Measurements from ENCODE around the gene ITGB6.

DNA sequence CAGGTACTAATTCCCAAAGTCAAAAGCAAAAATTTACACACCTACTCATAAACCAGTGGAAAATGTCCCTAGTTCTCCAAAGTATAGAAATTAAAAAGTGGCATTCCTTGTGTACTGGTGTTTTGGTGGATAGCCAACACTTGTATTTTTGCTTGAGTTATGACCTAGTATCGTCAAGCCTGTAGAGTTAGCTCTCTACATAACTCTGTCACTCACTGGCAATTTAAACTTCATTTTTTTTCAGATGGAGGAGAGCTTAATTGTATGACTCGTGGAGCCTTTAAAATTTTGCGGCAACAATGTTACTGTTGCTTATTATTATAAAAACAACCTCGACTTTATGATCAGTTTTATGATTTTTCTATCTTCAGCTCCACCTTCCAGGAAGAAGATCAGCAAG is 58.7 kb downstream of the ITGB6 start:
- TF ChIP-seq, protein P1, sequence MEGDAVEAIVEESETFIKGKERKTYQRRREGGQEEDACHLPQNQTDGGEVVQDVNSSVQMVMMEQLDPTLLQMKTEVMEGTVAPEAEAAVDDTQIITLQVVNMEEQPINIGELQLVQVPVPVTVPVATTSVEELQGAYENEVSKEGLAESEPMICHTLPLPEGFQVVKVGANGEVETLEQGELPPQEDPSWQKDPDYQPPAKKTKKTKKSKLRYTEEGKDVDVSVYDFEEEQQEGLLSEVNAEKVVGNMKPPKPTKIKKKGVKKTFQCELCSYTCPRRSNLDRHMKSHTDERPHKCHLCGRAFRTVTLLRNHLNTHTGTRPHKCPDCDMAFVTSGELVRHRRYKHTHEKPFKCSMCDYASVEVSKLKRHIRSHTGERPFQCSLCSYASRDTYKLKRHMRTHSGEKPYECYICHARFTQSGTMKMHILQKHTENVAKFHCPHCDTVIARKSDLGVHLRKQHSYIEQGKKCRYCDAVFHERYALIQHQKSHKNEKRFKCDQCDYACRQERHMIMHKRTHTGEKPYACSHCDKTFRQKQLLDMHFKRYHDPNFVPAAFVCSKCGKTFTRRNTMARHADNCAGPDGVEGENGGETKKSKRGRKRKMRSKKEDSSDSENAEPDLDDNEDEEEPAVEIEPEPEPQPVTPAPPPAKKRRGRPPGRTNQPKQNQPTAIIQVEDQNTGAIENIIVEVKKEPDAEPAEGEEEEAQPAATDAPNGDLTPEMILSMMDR (IDR thresholded peaks at IDR 0.05) = no peak
- TF ChIP-seq FOXJ3 (CRISPR knock-in tag; IDR thresholded peaks at IDR 0.05; ENCODE audit: borderline replicate concordance) = no peak
- TF ChIP-seq, protein P2, sequence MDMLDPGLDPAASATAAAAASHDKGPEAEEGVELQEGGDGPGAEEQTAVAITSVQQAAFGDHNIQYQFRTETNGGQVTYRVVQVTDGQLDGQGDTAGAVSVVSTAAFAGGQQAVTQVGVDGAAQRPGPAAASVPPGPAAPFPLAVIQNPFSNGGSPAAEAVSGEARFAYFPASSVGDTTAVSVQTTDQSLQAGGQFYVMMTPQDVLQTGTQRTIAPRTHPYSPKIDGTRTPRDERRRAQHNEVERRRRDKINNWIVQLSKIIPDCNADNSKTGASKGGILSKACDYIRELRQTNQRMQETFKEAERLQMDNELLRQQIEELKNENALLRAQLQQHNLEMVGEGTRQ (CRISPR knock-in tag; IDR thresholded peaks at IDR 0.05) = no peak
- no peak for TF ChIP-seq CREB1 (CRISPR knock-in tag; IDR thresholded peaks at IDR 0.05)
- TF ChIP-seq SMAD3 (CRISPR knock-in tag; IDR thresholded peaks at IDR 0.05; ENCODE audit: borderline replicate concordance) = no peak
- TF ChIP-seq, protein P3, sequence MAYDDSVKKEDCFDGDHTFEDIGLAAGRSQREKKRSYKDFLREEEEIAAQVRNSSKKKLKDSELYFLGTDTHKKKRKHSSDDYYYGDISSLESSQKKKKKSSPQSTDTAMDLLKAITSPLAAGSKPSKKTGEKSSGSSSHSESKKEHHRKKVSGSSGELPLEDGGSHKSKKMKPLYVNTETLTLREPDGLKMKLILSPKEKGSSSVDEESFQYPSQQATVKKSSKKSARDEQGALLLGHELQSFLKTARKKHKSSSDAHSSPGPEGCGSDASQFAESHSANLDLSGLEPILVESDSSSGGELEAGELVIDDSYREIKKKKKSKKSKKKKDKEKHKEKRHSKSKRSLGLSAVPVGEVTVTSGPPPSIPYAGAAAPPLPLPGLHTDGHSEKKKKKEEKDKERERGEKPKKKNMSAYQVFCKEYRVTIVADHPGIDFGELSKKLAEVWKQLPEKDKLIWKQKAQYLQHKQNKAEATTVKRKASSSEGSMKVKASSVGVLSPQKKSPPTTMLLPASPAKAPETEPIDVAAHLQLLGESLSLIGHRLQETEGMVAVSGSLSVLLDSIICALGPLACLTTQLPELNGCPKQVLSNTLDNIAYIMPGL (CRISPR knock-in tag; IDR thresholded peaks at IDR 0.05) = no peak
- no peak for TF ChIP-seq FOXP1 (CRISPR knock-in tag; IDR thresholded peaks at IDR 0.05; ENCODE audit: borderline replicate concordance)

All from WTC11 (cell line).